HG03439 (cell line): ENCODE measurements around the gene FLOT1.

Source experiments
- ATAC-seq: cut with Tn5 transposase; IDR thresholded peaks from one replicate; pipeline ENCODE4 v1.9.1; 2021; ENCODE audit warnings: mild to moderate bottlenecking, moderate library complexity; ENCODE audit not compliant: unreplicated experiment

Gene FLOT1

GRCh38 chr6:30705620-30706019 is 36.9 kb downstream of the FLOT1 start:
- ATAC-seq: no peak

GRCh38 chr6:30703821-30704220 is 38.7 kb downstream of the FLOT1 start:
- no peak for ATAC-seq

GRCh38 chr6:30703011-30703410 is 39.5 kb downstream of the FLOT1 start:
- ATAC-seq: no peak

GRCh38 chr6:30700340-30700739 is 42.1 kb downstream of the FLOT1 start:
- ATAC-seq: no peak

- no peak for ATAC-seq
Measured at GRCh38 chr6:30696432-30696831, 46.1 kb downstream of the FLOT1 start.

DNA sequence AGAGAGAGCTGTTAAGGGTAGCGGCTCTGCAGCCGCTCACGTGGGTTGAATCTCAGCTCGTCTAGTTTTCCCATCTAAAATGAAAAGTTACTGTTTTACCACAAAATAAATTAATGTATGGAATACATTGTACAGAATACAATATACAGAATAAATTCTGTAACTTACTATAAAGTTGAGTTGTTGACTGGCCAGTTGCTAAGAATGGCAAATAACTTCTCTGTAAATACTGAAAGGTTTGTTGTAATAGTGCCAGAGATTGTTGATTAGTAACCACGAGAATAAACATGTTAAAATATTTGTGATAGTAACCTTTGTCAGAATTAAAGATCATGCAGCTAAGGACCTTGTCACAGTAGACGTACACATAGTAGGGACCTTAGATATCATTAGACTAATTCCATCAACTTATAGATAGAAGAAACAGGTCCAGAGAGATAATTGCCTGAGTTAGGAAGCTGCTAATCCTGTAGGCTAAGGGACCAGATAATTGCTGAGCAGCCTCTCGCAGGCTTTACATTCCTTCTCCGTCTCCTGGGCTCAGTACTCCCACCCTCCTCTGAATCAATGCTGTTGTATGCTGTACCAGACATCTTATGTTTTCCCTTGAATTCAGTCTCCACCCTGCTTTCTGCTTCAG is 51.2 kb downstream of the FLOT1 start:
- ATAC-seq: no peak

- no peak for ATAC-seq
Measured at GRCh38 chr6:30690403-30691207, 51.9 kb downstream of the FLOT1 start, which contains the start of gene NRM. NRM (minus strand) TSS chr6:30690984; CDS start chr6:30690974, 10 bp downstream.

DNA sequence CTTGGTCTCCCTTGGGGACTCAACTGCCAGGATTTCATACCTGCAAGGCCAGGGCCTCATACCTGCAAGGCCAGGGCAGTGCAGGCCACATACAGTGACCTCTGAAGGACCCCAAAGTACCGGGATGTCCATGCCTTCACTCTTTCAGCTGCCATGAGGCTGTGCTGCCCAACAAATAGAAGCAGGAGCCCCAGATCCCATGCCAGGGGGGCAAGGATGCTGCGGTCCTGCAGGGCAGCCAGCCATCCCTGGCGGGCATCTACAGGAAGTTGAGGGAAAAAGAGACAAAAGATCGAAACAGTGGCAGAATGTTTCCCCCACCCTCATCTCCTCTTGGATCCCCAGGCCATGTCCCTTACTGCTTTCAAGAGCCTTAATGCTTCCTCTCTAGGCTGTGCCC is 52.5 kb downstream of the FLOT1 start:
- ATAC-seq: no peak

DNA sequence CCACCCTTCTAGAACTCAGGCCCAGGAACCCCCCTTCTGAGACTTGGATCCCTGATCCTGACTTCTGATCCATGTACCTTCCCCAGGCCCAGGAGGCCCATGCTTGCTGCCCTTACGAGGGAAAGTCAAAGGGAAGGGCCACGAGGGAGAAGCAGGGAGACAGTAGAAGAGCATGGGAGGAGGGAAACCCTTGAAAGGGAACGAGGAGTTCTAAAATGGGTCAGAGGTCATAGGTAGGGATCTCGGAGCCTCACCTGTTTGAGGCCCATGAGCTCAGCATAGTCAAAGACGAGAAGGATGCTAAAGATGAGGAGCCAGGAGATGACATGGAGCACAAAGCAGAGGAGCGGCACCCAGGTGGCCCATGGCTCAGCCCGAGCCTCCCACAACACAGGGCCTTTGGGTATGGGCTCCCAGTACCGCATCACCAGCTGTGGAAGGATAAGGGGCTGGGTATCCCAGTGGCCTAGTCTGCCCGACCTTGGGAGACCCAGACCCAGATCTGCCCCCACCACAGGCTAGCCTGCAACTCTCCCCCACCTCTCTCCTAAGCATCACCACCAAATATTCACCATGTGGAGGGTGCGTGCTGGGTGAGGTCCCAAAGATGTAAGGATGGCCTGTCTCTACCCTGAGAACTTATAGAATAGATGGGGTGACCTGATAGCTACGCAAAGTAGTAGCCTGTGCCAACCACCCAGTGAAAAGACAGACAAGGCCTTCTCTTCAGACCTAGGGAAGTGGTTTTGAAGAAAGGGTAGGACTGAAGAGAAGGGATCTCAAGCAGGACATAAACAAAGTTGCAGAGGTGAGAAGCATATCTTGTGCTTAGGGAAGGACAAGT is 53.2 kb downstream of the FLOT1 start:
- no peak for ATAC-seq

GRCh38 chr6:30688569-30688968 is 53.9 kb downstream of the FLOT1 start:
- ATAC-seq: no peak

- no peak for ATAC-seq
Measured at GRCh38 chr6:30687659-30688431, 54.6 kb downstream of the FLOT1 start.

- peak; percentile 44 for ATAC-seq
Measured at GRCh38 chr6:30686908-30687658, 55.4 kb downstream of the FLOT1 start.

DNA sequence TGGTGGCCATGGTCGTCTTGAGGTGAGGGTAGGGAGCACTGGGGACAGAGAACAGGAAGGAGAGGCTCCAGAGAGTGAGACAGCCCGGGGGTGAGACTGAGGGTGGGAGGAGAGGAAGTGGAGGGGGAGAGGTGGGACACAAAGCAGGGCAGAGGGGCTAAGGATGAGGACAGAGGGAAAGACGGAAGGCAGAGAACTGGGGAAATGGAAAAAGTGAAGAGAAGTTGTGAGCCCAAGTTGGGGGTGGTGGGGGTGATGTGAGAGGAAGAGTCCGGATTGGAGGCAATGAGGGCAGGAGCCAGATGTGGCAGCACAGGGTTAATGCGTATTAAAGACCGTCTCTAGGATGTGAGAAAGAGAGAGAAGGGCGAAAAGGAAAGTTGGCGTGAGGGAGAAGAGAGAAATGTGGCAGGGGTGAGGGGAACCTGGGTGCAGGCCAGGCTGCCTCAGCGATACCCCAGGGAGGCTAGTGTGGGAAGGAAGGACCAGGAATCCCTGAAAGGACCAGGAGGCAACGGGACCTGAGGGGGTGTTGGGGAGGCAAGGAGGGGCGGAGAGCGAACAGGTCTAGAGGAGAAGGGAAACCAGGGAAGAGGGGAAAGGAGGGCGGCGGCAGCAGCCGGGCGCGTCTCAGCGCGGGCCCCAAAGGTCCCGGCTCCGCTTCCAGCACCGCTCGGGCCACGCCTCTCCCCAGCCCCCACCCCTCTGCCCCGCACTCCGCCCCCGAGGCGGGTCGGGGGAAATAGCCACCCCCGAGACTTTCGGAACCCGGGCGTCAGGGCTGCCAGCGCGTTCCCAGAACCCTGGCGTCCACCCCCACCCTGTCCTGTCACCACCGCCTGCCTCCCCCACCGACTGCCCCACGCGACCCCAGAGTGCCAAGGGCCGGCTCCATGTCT is 56.2 kb downstream of the FLOT1 start, which contains the start of gene PPP1R18:
Gene PPP1R18, minus strand, starts transcription at position 637 of the 899 bp plus-strand sequence. Its CDS starts 627 bp downstream, at position 10.
- ATAC-seq: peak; percentile 18

DNA sequence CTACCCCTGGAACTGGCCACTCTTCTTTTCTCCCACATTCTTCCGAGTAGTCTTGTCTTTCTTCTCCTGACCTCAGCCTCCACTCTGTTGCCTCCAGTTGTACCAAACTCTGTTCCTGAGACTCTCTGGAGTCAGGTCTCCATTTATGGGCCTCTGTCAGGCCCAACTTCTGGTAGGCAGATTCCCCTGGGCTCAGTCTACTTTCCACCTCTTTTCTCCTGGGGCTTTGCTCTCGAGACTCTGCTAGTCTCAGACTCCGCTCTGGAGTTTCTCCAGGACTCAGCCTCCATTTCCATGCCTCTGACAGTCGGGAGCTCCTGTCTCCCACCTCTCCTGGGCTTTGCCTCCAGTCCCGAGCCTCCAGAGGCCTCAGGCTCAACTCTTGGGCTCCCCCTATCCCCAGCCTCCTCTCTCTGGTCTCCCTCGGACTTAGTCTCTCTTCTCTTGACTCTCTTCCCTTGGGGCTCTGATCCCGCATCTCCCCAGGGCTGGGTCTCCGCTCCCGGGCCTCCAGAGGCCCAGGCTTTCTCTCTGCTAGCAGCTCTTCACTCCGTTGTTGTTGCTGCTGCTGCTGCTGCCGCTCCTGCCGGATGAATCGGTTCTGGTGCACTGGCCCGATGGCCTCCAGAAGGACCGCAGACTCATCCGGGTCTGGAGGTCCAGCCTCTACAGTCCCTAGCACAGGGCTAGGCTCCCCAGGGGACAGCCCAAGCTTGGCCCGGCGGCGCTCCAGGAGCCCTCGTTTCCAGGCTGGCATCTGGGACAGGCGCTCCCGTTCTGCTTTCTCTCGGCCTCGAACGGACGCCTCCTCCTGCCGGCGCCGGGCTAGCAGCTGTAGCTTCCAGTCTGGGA is 57.1 kb downstream of the FLOT1 start:
- ATAC-seq: no peak

DNA sequence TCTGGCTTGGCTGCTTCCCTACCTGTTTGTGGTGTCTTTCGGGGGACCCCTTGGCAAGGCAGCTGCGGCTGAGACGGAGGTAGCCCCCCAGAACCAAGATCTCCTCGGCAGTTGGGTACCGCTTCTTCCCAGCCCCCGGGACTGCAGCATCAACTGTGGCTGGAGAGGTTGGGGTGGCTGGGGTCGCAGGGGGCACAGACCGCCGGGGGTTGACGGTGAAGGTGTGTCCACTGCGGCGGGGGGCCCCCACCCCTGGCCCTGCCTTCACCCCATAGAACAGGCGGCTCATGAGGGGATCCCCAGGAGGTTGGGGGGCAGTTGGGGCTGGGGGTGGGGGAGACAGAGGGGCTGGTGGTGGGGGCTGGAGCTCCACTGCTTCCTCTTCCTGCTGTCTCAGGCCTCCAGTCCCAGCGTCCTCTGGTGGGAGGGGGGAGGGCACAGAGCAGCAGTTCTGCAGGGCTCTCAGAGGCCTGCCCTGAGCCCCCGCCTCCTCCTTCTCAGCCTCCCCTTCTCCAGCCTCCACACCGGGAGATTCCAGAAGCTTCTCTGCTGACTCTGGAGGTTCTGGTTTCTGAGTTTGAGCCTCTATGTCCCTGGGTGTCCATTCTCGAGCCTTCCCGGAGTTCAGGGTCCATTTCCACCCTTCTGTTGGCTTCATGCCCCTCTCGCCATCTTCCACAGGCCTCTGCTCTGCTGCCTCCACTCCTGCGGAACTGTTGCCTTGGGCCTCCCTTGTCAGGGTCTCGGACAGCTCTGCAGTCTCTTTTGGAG is 57.9 kb downstream of the FLOT1 start:
- ATAC-seq: no peak

GRCh38 chr6:30683980-30684338 is 58.5 kb downstream of the FLOT1 start:
- no peak for ATAC-seq
